ENCODE data around the gene CLDN22.

GRCh38 chr4:183303301-183303700 lies 16.8 kb downstream of the CLDN22 start:
- no peak for TF ChIP-seq POLR2A (IDR thresholded peaks at IDR 0.05; ENCODE audit: low read depth, low read length)
- no peak for TF ChIP-seq POLR2AphosphoS5 (IDR thresholded peaks at IDR 0.05; ENCODE audit: low read depth, low read length)
- TF ChIP-seq SPI1 (IDR thresholded peaks at IDR 0.05; ENCODE audit: low read depth, low read length) = no peak
- TF ChIP-seq TAF1 (IDR thresholded peaks at IDR 0.05; ENCODE audit: low read depth, low read length) = no peak
